NCI-H1930 (cell line): ENCODE results near the gene KIF26B.
"Not testable (repeated sequence)": the region's sequence is repeated elsewhere in the genome, so short reads cannot be mapped to it uniquely, and the experiment has no call there.

Source experiments
- DNase-seq, 2 experiments: peaks; one replicate each; lab custom pipeline; 2025; lab: John Stamatoyannopoulos, UW

The KIF26B gene

GRCh38 chr1:245154429-245155271, at the start of gene KIF26B:
Gene KIF26B, plus strand, starts transcription at chr1:245154985. Its CDS starts 440 bp downstream, at chr1:245155425.
- DNase-seq = peak in 1 of 2 experiments; percentile 31

GRCh38 chr1:245105042-245105441, 49.7 kb upstream of the KIF26B start:
- no peak for DNase-seq

DNA sequence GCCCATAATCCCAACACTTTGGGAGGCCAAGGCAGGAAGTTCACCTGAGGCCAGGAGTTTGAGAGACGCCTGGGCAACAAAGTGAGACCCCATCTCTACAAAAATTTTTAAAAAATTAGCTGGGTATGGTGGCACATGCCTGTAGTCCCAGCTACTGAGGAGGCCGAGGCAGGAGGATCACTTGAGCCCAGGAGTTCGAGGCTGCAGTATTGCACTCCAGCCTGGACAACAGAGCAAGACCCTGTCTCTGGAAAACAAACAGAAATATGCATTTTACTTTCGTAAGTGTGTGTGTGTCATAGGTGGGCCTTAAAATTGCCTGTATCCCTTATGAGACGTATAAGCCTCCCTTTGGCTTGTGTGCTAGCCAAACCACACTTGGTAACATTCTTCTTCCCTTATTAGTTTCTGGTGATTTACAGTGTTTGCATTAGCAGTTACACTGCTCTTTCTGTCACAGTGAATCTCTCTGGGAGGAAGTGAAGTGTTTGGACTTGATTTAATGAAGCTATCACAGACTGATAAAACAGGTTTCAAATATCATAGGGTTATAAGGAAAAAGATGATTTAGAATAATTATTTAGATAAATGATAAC, 48.9 kb upstream of the KIF26B start:
- no peak for DNase-seq

GRCh38 chr1:245107776-245108114, 47.0 kb upstream of the KIF26B start:
- no peak for DNase-seq

GRCh38 chr1:245108246-245108645, 46.5 kb upstream of the KIF26B start:
- no peak for DNase-seq

DNA sequence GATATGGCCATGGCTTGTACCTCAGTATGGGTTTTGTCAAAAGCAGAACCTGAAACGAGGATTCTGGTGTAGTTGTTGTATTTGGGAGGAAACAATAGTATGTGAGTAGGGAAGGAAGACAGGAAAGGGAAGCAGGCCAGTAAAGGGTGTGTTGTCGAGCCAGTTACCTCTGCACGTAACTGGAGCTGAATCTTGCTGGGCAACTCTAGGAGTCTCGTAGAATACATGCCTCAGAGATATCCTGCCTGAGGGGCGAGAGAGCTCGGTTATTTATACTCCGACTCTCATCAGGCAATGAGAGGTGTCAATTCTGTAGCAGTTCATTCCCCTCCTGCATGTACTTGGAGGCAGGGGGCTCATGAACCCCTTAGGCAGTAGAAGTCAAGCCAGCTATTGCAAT, 45.9 kb upstream of the KIF26B start:
- DNase-seq = no peak

DNA sequence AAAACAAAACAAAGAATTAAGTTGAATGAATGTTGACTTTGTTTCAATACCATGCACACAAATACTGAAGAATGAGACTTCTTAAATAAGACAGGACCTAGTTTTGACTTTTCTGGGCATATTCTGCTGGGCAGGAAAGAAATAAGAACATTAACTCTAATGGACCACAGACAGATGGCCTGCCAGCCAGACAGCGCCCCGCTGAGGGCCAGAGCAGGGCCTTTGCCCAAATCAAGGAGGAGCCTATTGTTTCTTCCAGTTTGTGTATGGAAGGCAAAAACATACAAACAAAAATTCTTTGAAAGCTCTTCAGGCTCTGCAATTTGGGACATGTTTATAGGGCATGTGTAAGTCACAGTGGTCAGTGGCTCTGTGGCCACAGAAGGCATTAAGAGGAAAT, 44.4 kb upstream of the KIF26B start:
- no peak for DNase-seq

DNA sequence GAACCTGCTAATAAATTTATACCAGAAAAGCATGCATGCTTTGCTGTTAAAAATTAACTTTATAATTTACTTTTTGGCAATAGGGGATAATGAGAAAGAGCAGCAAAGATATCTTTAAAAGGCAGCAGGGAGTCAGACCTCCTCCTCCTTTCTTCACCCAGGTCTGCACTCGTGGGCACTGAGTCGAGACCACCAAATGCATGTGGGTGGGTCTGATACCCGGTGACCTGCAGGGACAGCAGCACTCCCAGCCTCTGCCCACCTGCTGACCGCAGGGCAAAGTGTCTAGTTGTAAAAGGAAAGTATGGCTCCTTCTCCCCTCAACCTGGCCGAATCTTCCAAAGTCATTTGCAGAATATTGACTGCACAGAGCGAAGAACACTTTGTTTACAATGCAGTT, 43.7 kb upstream of the KIF26B start:
- no peak for DNase-seq

GRCh38 chr1:245113649-245114048, 41.1 kb upstream of the KIF26B start:
- no peak for DNase-seq

GRCh38 chr1:245116131-245116530, 38.7 kb upstream of the KIF26B start:
- no peak for DNase-seq

- DNase-seq = no peak
Measured at GRCh38 chr1:245116751-245117150, 38.0 kb upstream of the KIF26B start.

DNA sequence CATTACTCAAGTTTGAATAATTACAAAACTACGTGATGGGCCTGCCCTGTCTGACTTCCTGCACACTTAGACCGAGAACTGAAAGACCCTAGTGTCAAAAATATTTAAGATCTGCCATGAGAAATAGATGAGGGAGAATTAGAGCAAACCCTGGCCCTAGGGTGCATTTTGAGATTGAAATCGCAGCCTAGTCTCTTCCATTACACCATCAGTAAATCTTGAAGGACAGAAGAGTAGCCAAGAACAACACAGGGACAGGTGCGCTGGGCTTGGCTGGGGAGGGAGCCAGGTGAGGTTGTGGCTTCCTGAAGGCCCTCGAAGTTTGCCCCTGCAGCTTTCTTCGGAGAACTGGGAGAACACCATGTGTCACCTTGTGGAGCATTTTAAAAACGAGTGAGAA, 36.7 kb upstream of the KIF26B start:
- no peak for DNase-seq

GRCh38 chr1:245118806-245119205, 36.0 kb upstream of the KIF26B start:
- DNase-seq = no peak

GRCh38 chr1:245121523-245121922, 33.3 kb upstream of the KIF26B start:
- DNase-seq = no peak

GRCh38 chr1:245124241-245124640, 30.5 kb upstream of the KIF26B start:
- DNase-seq = no peak

DNA sequence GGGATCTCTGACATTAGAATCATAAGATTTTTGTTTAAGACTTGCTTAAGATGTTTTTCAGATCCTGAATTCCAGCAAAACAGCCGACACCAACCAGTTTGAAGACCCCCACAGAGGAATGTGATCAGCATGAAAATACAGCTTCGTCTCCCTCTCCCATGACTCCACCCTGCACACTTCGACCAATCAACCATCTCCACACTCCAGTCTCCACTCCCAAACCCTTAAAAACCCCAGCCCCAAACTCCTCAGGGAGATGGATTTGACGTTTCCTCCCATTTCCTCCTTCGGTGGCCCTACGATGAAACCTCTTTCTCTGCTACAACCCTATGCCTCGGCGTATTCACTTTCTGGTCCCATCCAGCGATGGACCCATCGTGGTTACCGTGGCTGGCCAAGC, 30.1 kb upstream of the KIF26B start:
- DNase-seq = no peak

- no peak for DNase-seq
Measured at GRCh38 chr1:245126530-245126929, 28.3 kb upstream of the KIF26B start.

DNA sequence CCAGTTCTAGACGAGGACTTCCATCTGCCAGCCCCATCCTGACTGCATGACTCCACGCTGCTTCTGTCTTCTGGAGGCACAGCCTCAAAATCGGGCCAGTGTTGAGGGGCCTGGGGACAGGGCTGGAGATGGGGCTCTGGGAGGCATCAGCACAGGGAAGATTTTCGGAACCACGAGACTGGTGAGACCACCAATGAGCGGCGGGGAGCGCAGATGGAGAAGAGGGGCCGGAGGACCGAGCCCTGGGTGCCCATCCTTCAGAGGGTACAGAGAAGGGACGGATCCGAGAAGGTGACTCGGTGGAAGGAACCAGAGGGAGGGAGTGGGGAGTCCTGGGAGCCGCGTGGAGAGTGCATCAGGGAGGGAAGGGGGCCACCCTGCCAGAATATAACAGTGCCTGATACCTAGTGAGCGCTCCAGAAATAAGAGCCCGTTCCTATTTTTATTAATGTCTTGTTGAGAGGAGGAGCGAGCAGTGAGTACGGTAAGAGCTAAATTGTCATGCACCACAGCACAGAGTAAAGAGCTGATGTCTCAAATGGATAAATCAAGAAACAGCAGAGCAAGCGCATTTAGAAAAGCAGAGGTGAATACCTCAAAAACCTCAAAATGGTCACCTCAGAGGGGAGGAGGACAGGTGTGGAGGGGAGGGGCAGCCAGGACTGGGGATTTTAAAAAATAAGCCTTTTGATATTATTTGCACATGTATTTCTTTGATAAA, 26.2 kb upstream of the KIF26B start:
- DNase-seq = no peak

DNA sequence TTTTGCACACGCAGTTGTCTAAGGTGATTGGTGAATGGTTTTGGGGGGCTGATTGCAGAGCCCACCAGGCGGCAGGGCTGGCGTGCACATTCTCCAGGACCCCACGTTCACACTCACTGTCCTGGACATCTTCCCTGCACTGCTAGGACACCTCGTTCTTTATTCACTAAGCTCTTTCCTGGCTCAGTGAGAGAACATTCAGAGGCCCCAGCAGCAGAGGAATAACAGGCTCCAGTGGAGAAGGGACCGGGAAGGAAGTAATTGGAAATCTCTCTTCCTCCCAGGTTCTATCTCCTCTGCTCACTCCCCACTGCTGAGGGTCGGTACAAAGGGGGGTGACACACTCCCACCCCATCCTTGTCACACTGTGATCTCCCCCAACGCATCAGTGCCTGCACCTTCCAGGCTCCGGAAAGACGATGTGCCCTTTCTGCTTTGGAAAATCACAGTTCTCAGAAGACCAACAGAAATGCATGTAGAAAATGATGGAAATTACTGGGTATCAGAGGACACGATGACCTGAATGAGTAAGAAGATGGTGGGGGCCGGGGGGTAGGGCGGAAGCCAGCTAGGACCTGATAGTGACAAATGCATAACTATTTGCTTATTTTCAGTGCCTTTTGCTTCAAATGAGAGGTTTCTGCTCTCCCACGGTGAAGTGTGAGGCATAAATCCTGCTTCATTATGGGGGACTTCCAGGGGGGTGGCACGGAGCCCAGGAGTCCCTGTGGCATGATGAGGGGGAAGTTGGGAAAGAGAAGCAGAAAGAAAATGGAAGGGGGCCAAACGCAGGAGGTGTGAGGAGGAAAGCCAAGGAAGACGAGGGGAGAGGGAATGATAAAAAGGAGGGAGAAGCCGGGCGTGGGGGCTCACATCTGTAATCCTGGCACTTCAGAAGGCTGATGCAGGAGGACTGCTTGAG, 25.2 kb upstream of the KIF26B start:
- DNase-seq = no peak

DNA sequence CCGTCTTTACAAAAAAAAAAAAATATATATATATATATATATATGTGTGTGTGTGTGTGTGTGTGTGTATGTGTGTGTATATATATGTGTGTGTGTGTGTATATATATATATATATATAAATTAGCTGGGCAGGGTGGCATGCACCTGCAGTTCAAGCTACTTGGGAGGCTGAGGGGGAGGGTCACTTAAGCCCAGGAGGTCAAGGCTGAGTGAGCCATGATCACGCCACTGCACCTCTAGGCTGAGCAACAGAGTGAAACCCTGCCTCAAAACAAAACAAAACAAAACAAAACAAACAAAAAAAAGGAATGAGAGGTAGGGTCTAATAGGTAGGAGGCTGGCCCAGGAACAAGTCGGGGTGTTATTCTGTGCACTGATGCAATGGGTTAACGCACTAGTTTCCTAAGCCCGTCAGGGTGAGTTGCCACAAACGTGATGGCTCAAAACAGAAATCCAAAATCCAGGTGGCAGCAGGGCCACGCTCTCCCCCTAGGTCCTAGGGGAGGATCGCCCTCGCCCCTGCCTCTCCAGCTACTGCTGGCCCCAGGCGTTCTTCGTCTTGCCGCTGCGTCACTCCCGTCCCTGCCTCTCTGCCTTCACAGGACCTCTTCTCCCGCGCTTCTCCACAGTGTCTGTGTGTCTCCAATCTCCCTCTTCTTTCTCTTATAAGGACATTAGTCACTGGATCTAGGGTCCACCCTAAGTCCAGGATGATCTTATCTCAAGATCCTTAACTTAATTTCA, 24.3 kb upstream of the KIF26B start:
- not testable (repeated sequence) for DNase-seq

DNA sequence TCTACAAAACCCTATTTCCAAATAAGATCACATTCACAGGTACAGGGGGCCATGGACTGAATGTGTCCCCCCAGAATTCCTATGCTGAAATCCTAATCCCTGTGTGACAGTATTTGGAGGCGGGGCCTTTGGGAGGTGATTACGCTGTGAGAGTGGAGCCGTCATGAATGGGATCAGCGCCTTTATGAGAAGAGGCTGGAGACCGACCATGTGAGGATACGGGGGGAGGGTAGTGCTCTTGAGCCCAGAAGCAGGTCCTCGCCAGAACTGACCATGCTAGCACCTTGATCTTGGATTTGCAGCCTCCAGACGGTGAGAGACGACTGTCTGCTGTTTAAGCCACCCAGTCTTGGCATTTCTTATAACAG, 23.8 kb upstream of the KIF26B start:
- DNase-seq = no peak
